Memory B cell (primary cell): ENCODE data around the gene CCDC141.
A peak's percentile ranks its signal among the peaks of the same experiment; 100 is the strongest.
"Not testable (repeated sequence)": the region's sequence is repeated elsewhere in the genome, so short reads cannot be mapped to it uniquely, and the experiment has no call there.

ENCODE experiments used
- ATAC-seq: fragments of 150-1000 bp; cut with Tn5 transposase; 2 replicates; pipeline ENCODE4 v1.10.0; 2021; ENCODE audit warnings: low read depth, mild to moderate bottlenecking, moderate library complexity
- DNase-seq, 2 donors: peaks; one replicate each; pipeline ENCODE4 v3.0.0; 2022; ENCODE audit warnings: low spot score in 2 of 2
- H3K27ac Mint-ChIP-seq: one replicate; pipeline ENCODE4 v1.8.0; 2022; ENCODE audit warnings: mild to moderate bottlenecking, moderate library complexity, mixed read lengths
- H3K27me3 Mint-ChIP-seq: one replicate; pipeline ENCODE4 v1.8.0; 2022; ENCODE audit warnings: mixed read lengths
- H3K36me3 Mint-ChIP-seq: one replicate; pipeline ENCODE4 v1.8.0; 2022; ENCODE audit warnings: mild to moderate bottlenecking, mixed read lengths
- H3K4me1 Mint-ChIP-seq: one replicate; pipeline ENCODE4 v1.8.0; 2022; ENCODE audit warnings: mixed read lengths
- H3K4me3 Mint-ChIP-seq: one replicate; pipeline ENCODE4 v1.8.0; 2022; ENCODE audit warnings: mild to moderate bottlenecking, moderate library complexity, mixed read lengths
- H3K9me3 Mint-ChIP-seq: one replicate; pipeline ENCODE4 v1.8.0; 2022; ENCODE audit warnings: mixed read lengths

The CCDC141 gene

DNA sequence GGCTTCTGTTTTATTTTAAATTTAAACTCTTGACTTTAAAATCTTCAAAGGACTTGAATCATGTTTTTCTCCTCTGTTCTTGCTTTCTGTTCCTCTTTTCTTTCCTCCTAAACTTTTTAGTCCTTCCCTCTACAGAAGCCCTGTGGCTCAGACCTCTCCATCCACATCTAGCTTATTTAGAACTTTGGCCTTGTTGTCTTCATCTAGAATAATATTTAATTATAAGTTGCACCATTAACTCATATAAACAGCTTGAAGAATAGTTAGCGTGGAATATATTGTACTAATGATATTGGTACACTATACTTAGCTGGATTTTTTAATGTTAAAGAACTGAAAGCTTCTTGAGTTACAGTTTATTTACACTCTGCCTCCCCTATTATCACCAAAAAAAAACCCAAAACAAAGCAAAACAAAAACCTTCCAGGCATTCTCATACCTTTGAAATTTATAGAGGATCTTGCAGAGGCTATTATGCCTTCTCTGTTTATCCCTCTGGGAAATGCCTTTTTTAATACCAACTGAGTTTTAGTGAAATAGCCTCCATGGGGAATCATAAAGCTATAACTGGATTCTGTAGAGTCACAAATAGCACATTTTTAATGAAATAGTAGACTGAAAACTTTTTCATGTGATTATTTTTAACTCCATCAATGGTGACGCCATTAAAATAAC, 9.2 kb upstream of the CCDC141 start:
- Mint-ChIP-seq H3K4me3 (no peak overlapping the region), H3K27ac (peak overlapping the region; percentile 64)

DNA sequence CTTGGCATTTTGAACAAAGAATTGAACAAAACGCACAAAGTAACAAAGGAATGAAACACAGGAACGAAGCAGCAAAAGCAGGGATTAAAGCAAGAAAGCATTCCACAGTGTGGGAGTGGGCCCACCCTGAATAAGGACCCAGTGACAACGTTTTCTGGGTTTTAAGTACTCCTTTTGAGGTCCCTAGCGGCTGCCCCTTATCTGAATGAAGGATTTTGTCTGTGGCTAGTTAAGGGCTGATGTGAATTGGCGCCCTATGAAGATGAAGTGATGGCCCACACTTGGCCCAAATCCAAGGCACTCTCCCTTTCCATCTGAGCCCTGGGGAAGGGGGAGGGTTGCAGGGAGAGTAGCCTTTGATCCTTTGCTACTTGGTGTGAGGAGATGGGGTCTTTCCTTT, 7.8 kb upstream of the CCDC141 start:
- Mint-ChIP-seq H3K27me3 (no peaks in the 10 kb centered on the region), H3K4me3 (no peak overlapping the region), H3K4me1 (peaks cover 17% of the 10 kb centered on the region), H3K9me3 (peaks cover 2% of the 10 kb centered on the region), H3K27ac (no peak overlapping the region), H3K36me3 (no peaks in the 10 kb centered on the region)
- ATAC-seq = no peak
- no peak for DNase-seq

More for the DNA sequence above, 9.2 kb upstream of the CCDC141 start:
- DNase-seq (no peak), ATAC-seq (peak; percentile 84)
- H3K9me3 Mint-ChIP-seq = peaks cover 2% of the 10 kb centered on the region
- H3K4me1 Mint-ChIP-seq = peaks cover 17% of the 10 kb centered on the region
- no peaks in the 10 kb centered on the region for H3K27me3 Mint-ChIP-seq
- H3K36me3 Mint-ChIP-seq = no peaks in the 10 kb centered on the region

DNA sequence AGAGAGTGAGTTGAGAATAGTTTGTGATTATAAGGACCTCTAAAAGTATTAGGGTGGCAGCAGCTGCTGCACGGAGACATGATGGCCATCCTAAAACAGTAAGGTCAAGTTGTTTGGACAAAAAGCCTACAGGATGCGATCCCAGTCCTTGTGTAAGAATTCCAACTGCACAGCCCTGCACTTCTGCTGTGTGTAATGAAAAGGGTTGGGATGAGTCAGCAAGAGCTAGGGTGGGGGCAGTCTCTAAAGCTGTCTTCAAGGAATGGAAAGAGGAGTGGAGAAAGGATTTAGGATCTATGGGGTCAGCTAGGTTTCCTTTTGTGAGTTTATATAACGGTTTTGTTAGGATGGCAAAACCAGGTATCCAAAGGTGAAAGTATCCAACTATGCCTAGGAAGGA, 3.6 kb upstream of the CCDC141 start:
- H3K27me3 Mint-ChIP-seq, H3K36me3 Mint-ChIP-seq, H3K9me3 Mint-ChIP-seq, ATAC-seq, H3K27ac Mint-ChIP-seq, H3K4me3 Mint-ChIP-seq, DNase-seq: not testable (repeated sequence)
- H3K4me1 Mint-ChIP-seq = peaks cover 12% of the 10 kb centered on the region

DNA sequence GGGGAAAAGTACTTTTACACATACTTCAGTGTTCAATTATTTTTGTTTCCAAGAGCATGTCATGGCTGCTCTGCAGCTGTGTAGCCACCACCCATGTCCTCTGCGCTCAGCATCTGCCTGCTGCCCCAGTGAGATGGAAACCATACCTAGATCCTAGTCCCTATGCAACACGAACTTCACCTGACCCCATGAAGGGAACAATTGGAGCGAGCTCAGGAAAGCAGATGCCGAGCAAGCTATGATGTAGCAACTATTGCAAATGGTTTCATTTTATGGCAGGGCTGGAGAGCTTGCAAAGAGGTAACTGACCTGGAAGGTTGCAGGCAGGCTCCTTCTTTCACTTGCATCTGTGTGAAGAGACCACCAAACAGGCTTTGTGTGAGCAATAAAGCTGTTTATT, 1.3 kb upstream of the CCDC141 start:
- Mint-ChIP-seq H3K4me3 (no peak overlapping the region), H3K27ac (no peak overlapping the region), H3K36me3 (no peaks in the 10 kb centered on the region), H3K4me1 (peaks cover 16% of the 10 kb centered on the region), H3K9me3 (no peaks in the 10 kb centered on the region), H3K27me3 (no peaks in the 10 kb centered on the region)
- DNase-seq (no peak), ATAC-seq (no peak)

DNA sequence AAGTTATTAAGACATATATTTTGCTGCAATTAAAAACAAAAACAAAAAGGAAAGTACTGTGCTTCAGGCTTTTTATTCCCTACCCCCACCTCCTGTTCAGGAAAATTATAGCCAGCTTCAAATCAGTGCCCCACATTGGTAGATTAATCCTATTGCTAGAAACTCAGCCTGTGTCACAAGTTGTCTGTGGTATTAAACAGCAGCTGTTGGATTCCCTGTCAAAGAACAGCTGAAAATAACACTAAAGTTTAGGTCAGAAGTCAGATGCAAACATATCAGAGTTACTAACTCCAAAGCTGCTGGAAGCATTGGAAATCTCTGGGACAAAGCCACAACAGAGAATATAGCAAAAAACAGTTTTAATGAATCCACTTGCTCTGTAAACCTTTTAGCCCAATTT, 818 bp upstream of the CCDC141 start:
- no peaks in the 10 kb centered on the region for H3K27me3 Mint-ChIP-seq
- no peaks in the 10 kb centered on the region for H3K36me3 Mint-ChIP-seq
- peaks cover 18% of the 10 kb centered on the region for H3K4me1 Mint-ChIP-seq
- ATAC-seq (no peak), DNase-seq (no peak)
- no peak overlapping the region for H3K4me3 Mint-ChIP-seq
- H3K27ac Mint-ChIP-seq = peak overlapping the region; percentile 12
- H3K9me3 Mint-ChIP-seq = no peaks in the 10 kb centered on the region

DNA sequence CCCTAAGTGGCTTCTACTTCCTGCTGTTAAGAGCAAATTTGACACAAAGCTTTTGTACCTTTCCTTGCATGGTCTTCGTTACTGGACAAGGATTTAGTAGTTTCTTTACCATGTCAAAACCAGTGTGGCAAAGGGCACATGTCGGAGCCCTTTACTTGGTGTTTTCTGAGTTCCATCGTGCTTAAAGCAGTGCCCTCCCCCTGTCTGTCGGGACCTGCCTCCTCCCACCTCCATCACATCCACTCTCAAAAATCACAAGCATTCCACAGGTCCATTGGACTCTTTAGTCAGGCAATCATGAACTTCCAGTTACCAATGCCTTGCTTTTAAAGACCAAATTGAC, 763 bp downstream of the CCDC141 start:
- peak; percentile 31 for ATAC-seq
- H3K4me3 Mint-ChIP-seq = peak overlapping the region; percentile 89
- peak in 1 of 2 donors; percentile 1 for DNase-seq
- H3K36me3 Mint-ChIP-seq = no peaks in the 10 kb centered on the region
- no peaks in the 10 kb centered on the region for H3K27me3 Mint-ChIP-seq
- no peaks in the 10 kb centered on the region for H3K9me3 Mint-ChIP-seq
- peak overlapping the region; percentile 94 for H3K27ac Mint-ChIP-seq
- H3K4me1 Mint-ChIP-seq = peaks cover 27% of the 10 kb centered on the region

DNA sequence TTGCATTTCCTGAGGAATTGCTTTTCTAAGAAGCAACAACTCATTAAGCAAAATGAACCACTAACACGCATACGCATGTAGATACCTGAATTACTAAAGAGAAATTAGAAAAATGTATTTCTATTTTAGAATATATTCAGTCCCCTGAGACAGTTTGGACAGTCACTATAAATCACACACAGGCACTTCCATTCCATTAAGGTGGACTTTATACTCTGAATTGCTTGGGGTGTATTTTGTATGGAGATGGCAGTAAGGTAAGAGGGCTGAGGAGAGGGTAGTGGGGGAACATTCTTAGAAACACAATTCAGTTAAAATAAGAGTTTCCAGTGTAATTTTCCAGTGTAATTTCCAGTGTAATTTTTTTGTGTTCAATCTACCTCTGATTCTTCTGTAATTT, 1.8 kb downstream of the CCDC141 start:
- H3K36me3 Mint-ChIP-seq = no peaks in the 10 kb centered on the region
- no peak for DNase-seq
- H3K9me3 Mint-ChIP-seq = no peaks in the 10 kb centered on the region
- H3K4me3 Mint-ChIP-seq = peak overlapping the region; percentile 89
- no peak for ATAC-seq
- peak overlapping the region; percentile 94 for H3K27ac Mint-ChIP-seq
- peaks cover 36% of the 10 kb centered on the region for H3K4me1 Mint-ChIP-seq
- H3K27me3 Mint-ChIP-seq = no peaks in the 10 kb centered on the region

DNA sequence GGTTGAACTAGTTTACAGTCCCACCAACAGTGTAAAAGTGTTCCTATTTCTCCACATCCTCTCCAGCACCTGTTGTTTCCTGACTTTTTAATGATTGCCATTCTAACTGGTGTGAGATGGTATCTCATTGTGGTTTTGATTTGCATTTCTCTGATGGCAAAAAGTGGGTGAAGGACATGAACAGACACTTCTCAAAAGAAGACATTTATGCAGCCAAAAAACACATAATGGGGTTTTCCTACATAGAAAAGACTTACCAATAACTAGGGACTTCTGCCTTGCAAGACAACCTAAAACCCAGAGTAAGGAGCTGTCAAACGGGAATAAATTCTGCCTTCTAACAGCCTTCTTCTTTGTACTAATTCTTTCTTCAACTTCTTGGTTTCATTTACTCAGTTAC, 4.3 kb downstream of the CCDC141 start:
- Mint-ChIP-seq H3K36me3 (peaks cover 12% of the 10 kb centered on the region), H3K4me1 (peaks cover 37% of the 10 kb centered on the region), H3K27ac (peak overlapping the region; percentile 82), H3K4me3 (peak overlapping the region; percentile 3)
- ATAC-seq, H3K27me3 Mint-ChIP-seq, DNase-seq, H3K9me3 Mint-ChIP-seq: not testable (repeated sequence)

DNA sequence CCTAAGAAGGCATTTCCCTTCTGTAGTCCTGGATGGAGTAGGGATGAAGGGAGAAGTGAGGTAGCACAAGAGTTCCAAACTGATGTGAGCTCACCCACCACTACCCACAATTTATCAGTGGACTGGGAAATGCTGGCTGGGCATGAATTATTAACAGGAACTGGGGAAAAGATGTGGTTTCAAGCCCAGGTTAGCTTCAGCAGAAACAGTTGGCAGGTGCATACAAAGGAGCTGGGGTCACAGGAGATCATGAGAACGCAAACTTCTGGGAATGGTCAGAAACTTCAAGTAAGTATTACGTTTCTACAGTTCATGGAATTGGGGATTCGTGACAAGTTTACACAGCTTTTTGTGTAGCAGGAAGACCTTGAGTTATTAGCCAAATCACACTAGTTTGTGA, 5.4 kb downstream of the CCDC141 start:
- ATAC-seq (peak; percentile 74), DNase-seq (no peak)
- Mint-ChIP-seq H3K27me3 (no peaks in the 10 kb centered on the region), H3K4me3 (peak overlapping the region; percentile 58), H3K27ac (peak overlapping the region; percentile 82), H3K36me3 (peaks cover 18% of the 10 kb centered on the region), H3K4me1 (peaks cover 39% of the 10 kb centered on the region), H3K9me3 (peaks cover 2% of the 10 kb centered on the region)

DNA sequence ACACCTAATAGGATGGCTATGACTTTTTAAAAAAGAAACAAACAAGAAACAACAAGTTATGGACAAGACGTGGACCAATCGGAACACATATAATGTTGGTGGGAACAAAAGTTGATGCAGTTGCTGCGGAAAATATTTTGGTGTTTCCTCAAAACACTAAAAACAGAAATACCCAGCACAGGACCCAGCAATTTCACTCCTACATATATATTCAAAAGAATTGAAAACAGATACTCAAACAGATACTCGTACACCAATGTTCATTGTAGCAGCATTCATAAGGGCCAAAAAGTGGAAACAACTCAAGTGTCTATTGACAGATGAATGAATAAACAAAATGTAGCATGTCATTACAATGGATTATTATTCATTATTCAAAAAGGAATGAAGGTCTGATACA, 12.1 kb downstream of the CCDC141 start:
- peak; percentile 21 for ATAC-seq
- DNase-seq = no peak
- Mint-ChIP-seq H3K4me1 (peaks cover 20% of the 10 kb centered on the region), H3K27ac (peak overlapping the region; percentile 53), H3K4me3 (no peak overlapping the region), H3K36me3 (peaks cover 23% of the 10 kb centered on the region), H3K9me3 (peaks cover 3% of the 10 kb centered on the region), H3K27me3 (no peaks in the 10 kb centered on the region)

DNA sequence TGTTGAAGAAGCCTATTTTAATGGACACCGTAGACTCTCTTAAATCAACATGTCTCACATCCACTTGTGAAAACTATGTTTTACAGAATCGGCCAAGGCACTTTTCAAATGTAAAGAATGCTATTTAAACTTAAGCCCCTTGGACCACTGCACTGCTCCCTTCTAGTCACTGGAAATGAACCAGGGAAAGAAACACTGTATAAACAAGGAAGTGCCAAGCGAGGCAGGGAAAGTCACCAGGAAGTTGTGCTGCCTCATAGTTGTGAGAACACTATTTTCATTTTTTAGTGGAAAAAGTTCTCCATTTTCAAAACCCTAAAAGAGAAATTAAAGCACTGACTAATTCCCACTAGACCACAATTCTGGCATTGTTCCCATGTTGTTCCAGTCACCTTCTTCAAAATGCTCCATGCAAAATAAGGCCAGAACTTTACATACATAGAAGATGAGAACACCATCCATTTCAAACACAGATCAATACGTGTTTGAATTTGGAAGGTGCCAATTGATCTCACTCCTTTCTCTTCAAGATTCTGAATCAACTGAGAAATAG, 13.5 kb downstream of the CCDC141 start:
- DNase-seq (no peak), ATAC-seq (no peak)
- H3K4me1 Mint-ChIP-seq = peaks cover 30% of the 10 kb centered on the region
- H3K27ac Mint-ChIP-seq = no peak overlapping the region
- peaks cover 1% of the 10 kb centered on the region for H3K9me3 Mint-ChIP-seq
- peaks cover 16% of the 10 kb centered on the region for H3K36me3 Mint-ChIP-seq
- H3K27me3 Mint-ChIP-seq = no peaks in the 10 kb centered on the region
- no peak overlapping the region for H3K4me3 Mint-ChIP-seq

DNA sequence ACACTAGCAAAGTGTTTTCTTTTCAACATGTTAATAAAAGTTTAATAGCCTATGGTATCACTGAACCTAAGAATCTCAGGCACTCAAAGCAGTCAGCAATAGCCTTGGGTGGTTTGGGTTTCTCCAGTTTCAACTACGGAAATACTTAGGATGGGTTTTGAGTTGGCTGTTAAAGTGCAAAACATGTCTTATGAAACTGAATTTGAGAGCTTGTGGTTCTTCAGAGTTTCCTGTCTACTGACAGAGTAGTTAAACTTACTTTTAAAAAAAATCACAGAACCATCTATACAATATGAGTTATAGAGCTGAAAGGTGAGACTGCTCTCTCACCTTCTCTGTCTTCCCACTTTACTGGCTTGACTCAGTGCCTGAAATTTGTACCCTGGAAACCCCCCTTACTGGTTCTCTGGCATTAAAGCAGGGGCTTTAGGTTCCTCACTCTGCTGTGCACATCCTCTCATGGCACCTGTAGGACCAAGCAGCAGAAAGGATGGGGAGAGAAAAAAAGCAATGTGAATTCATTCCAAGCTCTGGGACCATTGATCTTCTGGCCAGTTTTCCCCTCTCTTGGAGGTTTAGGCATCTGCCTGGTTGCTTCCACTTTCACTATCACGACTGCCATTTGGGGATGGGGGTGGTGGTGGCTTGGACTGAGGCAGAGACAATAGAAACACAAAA, 18.1 kb downstream of the CCDC141 start:
- peak in 1 of 2 donors; percentile 21 for DNase-seq
- peak overlapping the region; percentile 94 for H3K27ac Mint-ChIP-seq

DNA sequence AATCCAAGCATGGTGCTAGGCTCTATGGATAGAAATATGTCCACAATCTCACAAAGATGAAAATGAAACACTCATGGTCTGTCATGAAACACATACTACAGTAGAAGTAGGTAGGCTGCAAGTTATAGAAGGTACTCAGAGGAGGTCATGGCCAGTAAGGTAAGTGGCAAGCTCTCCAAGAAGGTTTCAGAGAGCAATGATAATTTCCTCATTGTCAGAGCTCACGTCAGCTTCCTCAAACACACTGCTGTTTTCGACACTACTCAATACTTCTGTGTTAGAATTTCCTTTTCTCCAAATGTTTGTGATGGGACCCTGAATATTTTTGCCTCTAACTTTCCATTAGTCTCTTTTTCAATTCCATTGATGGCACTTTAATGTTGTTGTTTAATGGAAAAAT, 25.5 kb downstream of the CCDC141 start:
- Mint-ChIP-seq H3K9me3 (peaks cover 16% of the 10 kb centered on the region), H3K27ac (peak overlapping the region; percentile 93), H3K4me3 (peak overlapping the region; percentile 53), H3K27me3 (no peaks in the 10 kb centered on the region), H3K4me1 (peaks cover 41% of the 10 kb centered on the region), H3K36me3 (peaks cover 25% of the 10 kb centered on the region)
- DNase-seq (no peak), ATAC-seq (peak; percentile 58)

More for the DNA sequence above, 18.1 kb downstream of the CCDC141 start:
- Mint-ChIP-seq H3K4me1 (peaks cover 22% of the 10 kb centered on the region), H3K9me3 (peaks cover 14% of the 10 kb centered on the region), H3K4me3 (peak overlapping the region; percentile 80), H3K36me3 (peaks cover 20% of the 10 kb centered on the region), H3K27me3 (no peaks in the 10 kb centered on the region)
- peak; percentile 87 for ATAC-seq

DNA sequence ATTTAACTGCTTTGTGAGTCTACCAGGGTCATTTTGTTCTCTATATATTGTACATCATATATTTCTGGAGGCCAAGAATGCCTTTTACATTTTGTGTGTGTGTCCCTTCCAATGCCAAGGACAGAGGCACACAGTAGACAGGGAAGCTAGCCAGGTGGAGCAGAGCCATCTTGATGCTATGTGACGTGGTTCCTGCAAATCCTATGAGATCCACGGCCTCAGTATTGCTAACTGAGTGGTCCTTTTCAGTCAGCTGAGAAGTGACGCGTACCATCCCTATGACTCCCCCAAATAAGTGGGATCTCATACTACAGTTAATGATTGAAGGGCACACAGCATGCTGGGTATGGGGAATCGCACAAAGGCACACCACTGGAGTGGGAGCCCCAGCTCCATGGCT, 27.3 kb downstream of the CCDC141 start:
- H3K27me3 Mint-ChIP-seq = no peaks in the 10 kb centered on the region
- DNase-seq (no peak), ATAC-seq (no peak)
- peaks cover 13% of the 10 kb centered on the region for H3K36me3 Mint-ChIP-seq
- peaks cover 6% of the 10 kb centered on the region for H3K9me3 Mint-ChIP-seq
- H3K4me3 Mint-ChIP-seq = peak overlapping the region; percentile 54
- H3K4me1 Mint-ChIP-seq = peaks cover 43% of the 10 kb centered on the region
- H3K27ac Mint-ChIP-seq = peak overlapping the region; percentile 91
